HG03575 (cell line): ENCODE results near the gene ALOX5.
"Not testable (repeated sequence)": the region's sequence is repeated elsewhere in the genome, so short reads cannot be mapped to it uniquely, and the experiment has no call there.

Source experiments
- ATAC-seq: cut with Tn5 transposase; IDR thresholded peaks from one replicate; pipeline ENCODE4 v1.9.1; 2021; ENCODE audit not compliant: unreplicated experiment, insufficient number of reproducible peaks, low FRiP score; ENCODE audit errors: extremely low read depth

The ALOX5 gene

DNA sequence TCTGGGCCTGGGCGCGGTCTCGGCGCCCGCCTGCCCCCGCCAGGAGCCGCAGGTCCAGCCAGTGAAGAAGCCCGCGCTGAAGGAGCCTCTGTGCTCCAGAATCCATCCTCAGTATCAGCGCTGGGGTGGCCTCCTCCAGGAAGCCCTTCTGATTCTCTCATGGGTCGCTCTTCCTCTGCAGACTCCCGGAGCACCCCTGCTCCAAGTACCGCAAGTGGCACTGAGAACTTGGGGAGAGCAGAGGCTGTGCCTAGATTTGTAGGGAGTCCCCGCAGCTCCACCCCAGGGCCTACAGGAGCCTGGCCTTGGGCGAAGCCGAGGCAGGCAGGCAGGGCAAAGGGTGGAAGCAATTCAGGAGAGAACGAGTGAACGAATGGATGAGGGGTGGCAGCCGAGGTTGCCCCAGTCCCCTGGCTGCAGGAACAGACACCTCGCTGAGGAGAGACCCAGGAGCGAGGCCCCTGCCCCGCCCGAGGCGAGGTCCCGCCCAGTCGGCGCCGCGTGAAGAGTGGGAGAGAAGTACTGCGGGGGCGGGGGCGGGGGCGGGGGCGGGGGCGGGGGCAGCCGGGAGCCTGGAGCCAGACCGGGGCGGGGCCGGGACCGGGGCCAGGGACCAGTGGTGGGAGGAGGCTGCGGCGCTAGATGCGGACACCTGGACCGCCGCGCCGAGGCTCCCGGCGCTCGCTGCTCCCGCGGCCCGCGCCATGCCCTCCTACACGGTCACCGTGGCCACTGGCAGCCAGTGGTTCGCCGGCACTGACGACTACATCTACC, at the start of gene ALOX5:
TSS of gene ALOX5 (plus strand) at position 641 of the 774 bp plus-strand sequence. CDS start at position 705, 64 bp downstream.
- no peak for ATAC-seq

DNA sequence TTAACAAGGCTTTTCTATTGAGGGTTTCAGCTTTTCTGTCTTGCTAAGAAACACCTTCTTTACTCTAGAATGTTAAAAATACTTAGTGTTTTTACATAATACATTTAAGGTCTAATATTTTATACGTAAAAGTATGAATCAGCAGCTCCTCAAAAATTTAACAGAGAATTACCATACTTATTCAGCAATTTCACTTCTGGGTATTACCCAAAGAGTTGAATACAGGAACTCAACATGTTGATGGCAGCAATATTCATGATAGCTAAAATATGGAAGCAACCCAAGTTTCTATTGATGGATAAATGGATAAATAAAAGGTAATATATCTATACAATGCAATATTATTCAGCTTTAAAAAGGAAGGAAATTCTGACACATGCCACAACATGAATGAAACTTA, 48.9 kb upstream of the ALOX5 start:
- no peak for ATAC-seq

DNA sequence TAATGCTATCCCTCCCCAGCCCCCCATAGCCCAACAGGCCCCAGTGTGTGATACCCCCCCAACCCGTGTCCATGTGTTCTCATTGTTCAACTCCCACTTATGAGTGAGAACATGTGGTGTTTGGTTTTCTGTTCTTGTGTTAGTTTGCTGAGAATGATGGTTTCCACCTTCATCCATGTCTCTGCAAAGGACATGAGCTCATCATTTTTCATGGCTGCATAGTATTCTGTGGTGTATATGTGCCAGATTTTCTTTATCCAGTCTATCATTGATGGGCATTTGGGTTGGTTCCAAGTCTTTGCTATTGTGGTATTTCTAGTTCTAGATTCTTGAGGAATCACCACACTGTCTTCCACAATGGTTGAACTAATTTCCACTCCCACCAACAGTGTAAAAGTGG, 47.2 kb upstream of the ALOX5 start:
- not testable (repeated sequence) for ATAC-seq

DNA sequence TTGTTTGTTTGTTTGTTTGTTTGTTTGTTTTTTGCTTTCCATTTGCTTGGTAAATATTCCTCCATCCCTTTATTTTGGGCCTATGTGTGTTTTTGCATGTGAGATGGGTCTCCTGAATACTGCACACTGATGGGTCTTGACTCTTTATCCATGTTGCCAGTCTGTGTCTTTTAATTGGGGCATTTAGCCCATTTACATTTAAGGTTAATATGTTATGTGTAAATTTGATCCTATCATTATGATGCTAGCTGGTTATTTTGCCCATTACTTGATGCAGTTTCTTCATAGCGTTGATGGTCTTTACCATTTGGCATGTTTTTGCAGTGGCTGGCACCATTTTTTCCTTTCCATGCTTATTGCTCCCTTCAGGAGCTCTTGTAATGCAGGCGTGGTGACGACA, 42.2 kb upstream of the ALOX5 start:
- not testable (repeated sequence) for ATAC-seq

DNA sequence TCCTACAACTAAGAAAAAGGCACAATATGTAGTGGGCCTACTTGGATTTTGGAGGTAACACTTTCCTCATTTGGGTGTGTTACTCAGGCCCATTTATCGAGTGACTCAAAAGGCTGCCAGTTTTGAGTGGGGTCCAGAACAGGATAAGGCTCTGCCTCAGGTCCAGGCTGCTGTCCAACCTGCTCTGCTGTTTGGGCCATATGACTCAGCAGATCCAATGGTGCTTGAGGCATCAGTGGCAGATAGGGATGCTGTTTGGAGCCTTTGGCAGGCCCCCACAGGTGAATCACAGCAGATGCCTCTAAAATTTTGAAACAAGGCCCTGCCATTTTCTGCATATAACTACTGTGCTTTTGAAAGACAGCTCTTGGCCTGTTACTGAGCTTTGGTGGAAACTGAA, 34.1 kb upstream of the ALOX5 start:
- no peak for ATAC-seq

DNA sequence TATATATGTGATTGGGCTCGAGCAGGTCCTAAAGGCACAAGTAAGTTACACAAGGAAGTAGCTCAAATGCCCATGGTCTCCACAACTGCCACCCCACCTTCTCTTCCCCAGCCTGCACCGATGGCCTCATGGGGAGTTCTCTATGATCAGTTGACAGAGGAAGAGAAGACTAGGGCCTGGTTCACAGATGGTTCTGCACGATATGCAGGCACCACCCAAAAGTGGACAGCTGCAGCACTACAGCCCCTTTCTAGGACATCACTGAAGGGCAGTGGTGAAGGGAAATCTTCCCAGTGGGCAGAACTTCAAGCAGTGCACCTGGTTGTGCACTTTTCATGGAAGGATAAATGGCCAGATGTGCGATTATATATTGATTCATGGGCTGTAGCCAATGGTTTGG, 33.6 kb upstream of the ALOX5 start:
- ATAC-seq = not testable (repeated sequence)

DNA sequence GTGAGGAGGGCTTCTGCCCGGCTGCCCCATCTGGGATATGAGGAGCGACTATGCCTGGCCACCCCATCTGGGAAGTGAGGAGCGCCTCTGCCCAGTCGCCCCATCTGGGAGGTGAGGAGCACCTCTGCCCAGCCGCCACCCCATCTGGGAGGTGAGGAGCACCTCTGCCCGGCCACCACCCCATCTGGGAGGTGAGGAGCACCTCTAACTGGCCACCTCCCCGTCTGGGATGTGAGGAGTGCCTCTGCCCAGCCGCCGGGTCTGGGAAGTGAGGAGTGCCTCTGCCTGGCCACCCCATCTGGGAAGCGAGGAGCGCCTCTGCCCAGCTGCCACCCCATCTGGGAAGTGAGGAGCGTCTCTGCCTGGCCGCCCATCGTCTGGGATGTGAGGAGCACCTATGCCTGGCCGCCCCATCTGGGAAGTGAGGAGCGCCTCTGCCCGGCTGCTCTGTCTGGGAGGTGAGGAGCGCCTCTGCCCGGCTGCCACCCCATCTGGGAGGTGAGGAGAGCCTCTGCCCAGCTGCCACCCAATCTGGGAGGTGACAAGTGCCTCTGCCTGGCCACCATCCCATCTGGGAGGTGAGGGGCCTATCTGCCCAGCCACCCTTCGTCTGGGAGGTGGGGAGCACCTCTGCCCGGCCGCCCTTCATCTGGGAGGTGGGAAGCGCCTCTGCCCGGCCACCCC, 27.2 kb upstream of the ALOX5 start:
- not testable (repeated sequence) for ATAC-seq

DNA sequence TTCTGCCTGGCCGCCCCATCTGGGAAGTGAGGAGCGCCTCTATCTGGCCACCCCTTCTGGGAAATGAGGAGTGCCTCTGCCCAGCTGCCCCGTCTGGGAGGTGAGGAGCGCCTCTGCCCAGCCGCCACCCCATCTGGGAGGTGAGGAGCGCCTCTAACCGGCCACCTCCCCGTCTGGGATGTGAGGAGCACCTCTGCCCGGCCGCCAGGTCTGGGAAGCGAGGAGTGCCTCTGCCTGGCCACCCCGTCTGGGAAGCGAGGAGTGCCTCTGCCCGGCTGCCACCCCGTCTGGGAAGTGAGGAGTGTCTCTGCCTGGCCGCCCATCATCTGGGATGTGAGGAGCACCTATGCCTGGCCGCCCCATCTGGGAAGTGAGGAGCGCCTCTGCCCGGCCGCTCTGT, 26.6 kb upstream of the ALOX5 start:
- ATAC-seq = not testable (repeated sequence)

DNA sequence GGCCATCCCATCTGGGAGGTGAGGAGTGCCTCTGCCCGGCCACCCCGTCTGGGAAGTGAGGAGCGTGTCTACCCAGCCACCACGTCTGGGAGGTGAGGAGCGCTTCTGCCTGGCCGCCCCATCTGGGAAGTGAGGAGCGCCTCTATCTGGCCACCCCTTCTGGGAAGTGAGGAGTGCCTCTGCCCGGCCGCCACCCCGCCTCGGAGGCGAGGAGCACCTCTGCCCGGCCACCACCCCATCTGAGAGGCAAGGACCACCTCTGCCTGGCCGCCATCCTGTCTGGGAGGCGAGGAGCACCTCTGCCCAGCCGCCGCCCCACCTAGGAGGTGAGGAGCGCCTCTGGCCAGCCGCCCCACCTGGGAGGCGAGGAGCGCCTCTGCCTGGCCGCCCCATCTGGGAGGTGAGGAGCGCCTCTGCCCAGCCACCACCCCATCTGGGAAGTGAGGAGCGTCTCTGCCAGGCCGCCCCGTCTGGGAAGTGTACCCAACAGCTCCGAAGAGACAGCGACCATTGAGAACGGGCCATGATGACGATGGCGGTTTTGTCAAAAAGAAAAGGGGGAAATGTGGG, 25.7 kb upstream of the ALOX5 start:
- not testable (repeated sequence) for ATAC-seq

DNA sequence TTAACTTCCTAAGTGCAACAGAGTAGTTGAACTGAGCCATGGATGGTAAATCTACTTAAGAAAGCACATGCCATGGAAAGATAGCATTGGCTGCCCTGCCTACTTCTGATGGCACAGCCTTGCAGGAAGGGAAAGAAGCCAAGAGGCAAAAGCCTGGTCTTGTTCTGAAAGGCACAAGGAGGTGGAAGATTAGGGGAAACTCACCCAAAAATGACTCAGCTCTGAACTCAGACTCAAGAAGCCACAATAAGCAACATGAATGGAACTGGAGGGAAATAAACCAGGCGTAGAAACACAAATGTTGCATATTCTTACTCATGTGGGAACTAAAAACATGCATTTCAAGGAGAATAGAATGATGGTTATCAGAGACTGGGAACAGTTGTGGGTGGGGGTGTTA, 20.8 kb upstream of the ALOX5 start:
- no peak for ATAC-seq

DNA sequence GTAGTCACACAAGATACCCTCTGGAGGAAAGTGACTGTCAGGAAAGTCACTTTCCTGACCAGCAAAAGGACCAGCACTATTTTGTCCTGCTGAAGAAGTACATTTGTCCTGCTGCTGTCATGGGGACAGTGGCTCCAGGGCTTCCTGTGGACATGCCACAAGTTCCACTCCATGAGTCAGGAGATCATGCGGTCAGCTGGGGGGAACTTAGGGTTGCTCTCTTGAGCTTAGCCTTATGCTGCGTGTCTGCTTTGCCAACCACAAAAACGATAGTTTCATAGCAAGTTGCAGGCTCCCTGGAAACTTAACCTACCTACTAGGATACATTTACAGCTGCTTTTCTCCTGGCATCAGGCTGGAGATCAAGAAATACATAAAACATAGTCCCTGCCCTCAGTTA, 19.8 kb upstream of the ALOX5 start:
- no peak for ATAC-seq

DNA sequence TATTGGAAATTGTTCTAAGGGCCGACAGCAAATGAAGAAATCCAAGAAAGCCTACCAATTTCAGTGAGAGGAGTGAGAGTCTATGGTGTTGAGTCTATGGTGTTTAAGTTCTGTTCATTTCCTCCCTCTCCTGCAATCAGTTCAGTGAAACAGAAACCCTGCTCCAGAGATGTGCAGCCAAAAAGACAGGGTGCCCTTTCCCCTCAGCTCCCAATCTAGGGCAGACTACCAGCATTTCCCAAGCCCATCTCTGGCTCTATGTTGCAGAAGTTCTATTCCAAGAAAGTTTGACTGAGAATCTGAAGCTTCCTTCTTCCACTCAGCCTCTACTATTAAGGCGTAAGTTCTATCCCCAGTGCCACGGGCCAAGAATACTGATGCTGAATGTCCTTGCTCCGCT, 18.5 kb upstream of the ALOX5 start:
- ATAC-seq = no peak

DNA sequence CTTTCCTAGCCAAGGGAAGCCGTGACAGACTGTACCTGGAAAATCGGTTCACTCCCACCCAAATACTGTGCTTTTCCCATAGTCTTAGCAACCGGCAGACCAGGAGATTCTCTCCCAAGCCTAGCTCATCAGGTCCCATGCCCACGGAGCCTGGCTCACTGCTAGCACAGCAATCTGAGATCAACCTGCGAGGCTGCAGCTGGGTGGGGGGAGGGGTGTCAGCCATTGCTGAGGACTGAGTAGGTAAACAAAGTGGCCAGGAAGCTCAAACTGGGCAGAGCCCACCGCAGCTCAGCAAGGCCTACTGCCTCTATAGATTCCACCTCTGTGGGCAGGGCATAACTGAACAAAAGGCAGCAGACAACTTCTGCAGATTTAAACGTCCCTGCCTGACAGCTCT, 15.1 kb upstream of the ALOX5 start:
- not testable (repeated sequence) for ATAC-seq

DNA sequence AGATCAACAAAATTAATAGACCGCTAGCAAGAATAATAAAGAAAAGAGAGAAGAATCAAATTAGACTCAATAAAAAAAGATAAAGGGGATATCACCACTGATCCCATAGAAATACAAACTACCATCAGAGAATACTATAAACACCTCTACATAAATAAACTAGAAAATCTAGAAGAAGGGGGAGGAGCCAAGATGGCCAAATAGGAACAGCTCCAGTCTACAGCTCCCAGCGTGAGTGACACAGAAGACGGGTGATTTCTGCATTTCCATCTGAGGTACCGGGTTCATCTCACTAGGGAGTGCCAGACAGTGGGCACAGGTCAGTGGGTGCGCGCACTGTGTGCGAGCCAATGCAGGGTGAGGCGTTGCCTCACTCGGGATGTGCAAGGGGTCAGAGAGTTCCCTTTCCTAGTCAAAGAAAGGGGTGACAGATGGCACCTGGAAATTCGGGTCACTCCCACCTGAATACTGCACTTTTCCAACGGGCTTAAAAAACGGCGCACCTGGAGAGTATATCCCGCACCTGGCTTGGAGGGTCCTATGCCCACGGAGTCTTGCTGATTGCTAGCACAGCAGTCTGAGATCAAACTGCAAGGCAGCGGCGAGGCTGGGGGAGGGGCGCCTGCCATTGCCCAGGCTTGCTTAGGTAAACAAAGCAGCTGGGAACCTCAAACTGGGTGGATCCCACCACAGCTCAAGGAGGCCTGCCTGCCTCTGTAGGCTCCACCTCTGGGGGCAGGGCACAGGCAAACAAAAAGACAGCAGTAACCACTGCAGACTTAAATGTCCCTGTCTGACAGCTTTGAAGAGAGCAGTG, 11.8 kb upstream of the ALOX5 start:
- ATAC-seq = not testable (repeated sequence)

DNA sequence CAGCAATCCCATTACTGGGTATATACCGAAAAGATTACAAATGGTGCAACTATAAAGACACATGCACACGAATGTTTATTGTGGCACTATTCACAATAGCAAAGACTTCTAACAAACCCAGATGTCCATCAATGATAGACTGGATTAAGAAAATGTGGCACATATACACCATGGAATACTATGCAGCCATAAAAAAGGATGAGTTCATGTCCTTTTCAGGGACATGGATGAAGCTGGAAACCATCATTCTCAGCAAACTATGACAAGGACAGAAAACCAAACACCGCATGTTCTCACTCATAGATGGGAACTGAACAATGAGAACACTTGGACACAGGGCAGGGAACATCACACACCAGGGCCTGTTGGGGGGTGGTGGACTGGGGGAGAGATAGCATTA, 6.4 kb upstream of the ALOX5 start:
- ATAC-seq = not testable (repeated sequence)

DNA sequence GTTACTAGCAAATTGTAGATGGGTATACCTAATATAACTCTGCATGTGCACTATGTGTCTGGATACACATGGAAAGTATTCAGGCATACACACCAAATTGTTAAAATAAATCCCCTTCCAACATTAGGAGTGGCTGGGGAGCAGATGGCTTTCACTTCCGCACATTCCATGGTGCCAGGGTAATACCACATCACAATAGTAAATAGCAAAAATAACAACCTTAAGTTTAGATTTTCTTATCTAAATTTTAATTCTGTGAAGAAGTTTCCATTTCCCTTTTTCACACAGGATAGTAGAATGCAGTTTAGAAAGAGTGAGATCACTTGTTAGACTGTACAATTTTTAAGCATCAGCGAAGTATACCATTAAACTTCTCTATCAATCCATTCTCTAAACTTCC, 5.8 kb upstream of the ALOX5 start:
- ATAC-seq = no peak

DNA sequence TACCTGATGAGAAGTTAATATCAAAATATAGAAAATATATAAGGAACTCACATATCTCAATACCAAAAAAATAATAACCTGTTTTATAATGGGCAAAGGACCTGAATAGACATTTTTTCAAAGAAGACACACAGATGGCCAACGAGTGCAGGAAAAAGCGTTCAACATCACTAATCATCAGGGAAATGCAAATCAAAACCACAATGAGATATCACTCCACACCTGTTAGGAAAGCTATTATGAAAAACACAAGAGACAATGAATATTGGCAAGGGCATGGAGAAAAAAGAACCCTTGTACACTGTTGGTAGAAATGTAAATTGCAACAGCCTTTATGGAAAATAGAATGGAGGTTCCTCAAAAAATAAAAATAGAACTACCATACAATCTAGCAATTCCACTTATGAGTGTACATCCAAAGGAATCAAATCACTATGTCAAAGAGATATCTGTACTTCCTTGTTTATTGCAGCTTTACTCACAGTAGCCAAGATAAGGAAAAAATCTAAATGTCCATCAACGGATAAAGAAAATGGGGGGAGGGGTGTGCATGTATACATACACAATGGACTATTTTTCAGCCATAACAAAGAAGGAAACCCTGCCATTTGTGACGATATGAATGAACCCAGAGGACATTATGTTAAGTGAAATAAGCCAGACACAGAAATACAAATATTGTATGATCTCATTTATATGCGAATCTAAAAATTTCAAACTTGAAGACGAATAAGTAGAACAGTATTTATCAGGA, 3.6 kb upstream of the ALOX5 start:
- no peak for ATAC-seq

DNA sequence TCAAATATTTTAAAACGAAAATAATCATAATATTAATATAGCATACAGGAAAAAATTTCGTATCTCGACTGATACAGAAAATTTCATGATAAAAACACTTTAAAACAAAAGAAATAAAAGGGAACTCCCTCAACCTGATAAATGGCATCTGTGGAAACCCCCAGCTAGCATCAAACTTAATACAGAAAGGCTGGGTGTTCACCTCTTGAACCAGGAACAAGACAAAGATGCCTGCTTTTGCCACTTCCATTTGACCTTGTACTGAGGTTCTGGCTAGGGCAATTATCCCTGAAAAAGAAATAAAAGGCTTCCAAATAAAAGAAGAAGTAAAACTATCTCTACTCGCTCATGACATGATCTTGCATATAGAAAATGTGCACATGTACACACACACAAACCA, 2.5 kb upstream of the ALOX5 start:
- no peak for ATAC-seq
